ENCODE results near the gene GNB1L. TPM values are rescaled to one million over a fixed set of nuclear protein-coding genes. Genes with fewer than 3 reads are reported as not detected.

Gene GNB1L
- total RNA-seq, 1 donor from 2014 or later: 5.0 TPM

GRCh38 chr22:19764299-19764593, 90.4 kb downstream of the GNB1L start:
- DNase-seq: no peak
- Mint-ChIP-seq H3K36me3 (ENCODE audit: unreplicated experiment) (peaks cover 6% of the 10 kb centered on the region), H3K4me1 (ENCODE audit: low read depth, unreplicated experiment) (peaks cover 7% of the 10 kb centered on the region), H3K4me3 (ENCODE audit: unreplicated experiment) (no peak overlapping the region), H3K9me3 (ENCODE audit: unreplicated experiment) (peaks cover 7% of the 10 kb centered on the region), H3K27ac (ENCODE audit: unreplicated experiment) (no peak overlapping the region), H3K27me3 (ENCODE audit: unreplicated experiment) (peaks cover 22% of the 10 kb centered on the region)
- no peak for TF ChIP-seq CTCF (IDR thresholded peaks at IDR 0.05; ENCODE audit: partially characterized antibody, unreplicated experiment)

- H3K36me3 Mint-ChIP-seq (ENCODE audit: unreplicated experiment): peaks cover 6% of the 10 kb centered on the region
- H3K27me3 Mint-ChIP-seq (ENCODE audit: unreplicated experiment): peaks cover 22% of the 10 kb centered on the region
- no peak for DNase-seq
- peaks cover 7% of the 10 kb centered on the region for H3K9me3 Mint-ChIP-seq (ENCODE audit: unreplicated experiment)
- TF ChIP-seq CTCF (IDR thresholded peaks at IDR 0.05; ENCODE audit: partially characterized antibody, unreplicated experiment): no peak
- no peak overlapping the region for H3K4me3 Mint-ChIP-seq (ENCODE audit: unreplicated experiment)
- no peak overlapping the region for H3K27ac Mint-ChIP-seq (ENCODE audit: unreplicated experiment)
- peaks cover 7% of the 10 kb centered on the region for H3K4me1 Mint-ChIP-seq (ENCODE audit: low read depth, unreplicated experiment)
Observed at GRCh38 chr22:19763458-19764298, 91.0 kb downstream of the GNB1L start.

- H3K36me3 Mint-ChIP-seq (ENCODE audit: unreplicated experiment): peaks cover 6% of the 10 kb centered on the region
- H3K4me3 Mint-ChIP-seq (ENCODE audit: unreplicated experiment): no peak overlapping the region
- TF ChIP-seq CTCF (IDR thresholded peaks at IDR 0.05; ENCODE audit: partially characterized antibody, unreplicated experiment): no peak
- peaks cover 7% of the 10 kb centered on the region for H3K4me1 Mint-ChIP-seq (ENCODE audit: low read depth, unreplicated experiment)
- H3K9me3 Mint-ChIP-seq (ENCODE audit: unreplicated experiment): peaks cover 7% of the 10 kb centered on the region
- no peak overlapping the region for H3K27ac Mint-ChIP-seq (ENCODE audit: unreplicated experiment)
- no peak for DNase-seq
- peaks cover 25% of the 10 kb centered on the region for H3K27me3 Mint-ChIP-seq (ENCODE audit: unreplicated experiment)
Observed at GRCh38 chr22:19762568-19763457, 91.9 kb downstream of the GNB1L start.

- peaks cover 11% of the 10 kb centered on the region for H3K4me1 Mint-ChIP-seq (ENCODE audit: low read depth, unreplicated experiment)
- H3K27me3 Mint-ChIP-seq (ENCODE audit: unreplicated experiment): peaks cover 32% of the 10 kb centered on the region
- H3K4me3 Mint-ChIP-seq (ENCODE audit: unreplicated experiment): peak overlapping the region; percentile 74
- no peak for TF ChIP-seq CTCF (IDR thresholded peaks at IDR 0.05; ENCODE audit: partially characterized antibody, unreplicated experiment)
- H3K36me3 Mint-ChIP-seq (ENCODE audit: unreplicated experiment): peaks cover 6% of the 10 kb centered on the region
- no peak overlapping the region for H3K27ac Mint-ChIP-seq (ENCODE audit: unreplicated experiment)
- peaks cover 9% of the 10 kb centered on the region for H3K9me3 Mint-ChIP-seq (ENCODE audit: unreplicated experiment)
- no peak for DNase-seq
Observed at GRCh38 chr22:19761725-19762567, 92.7 kb downstream of the GNB1L start.
